NCI-H2107 treated with DMSO at 0.1 percent for 48 hours (cell line): ENCODE measurements around the gene CELSR1.
"Not testable (repeated sequence)": the region's sequence is repeated elsewhere in the genome, so short reads cannot be mapped to it uniquely, and the experiment has no call there.

Source experiments
- DNase-seq: peaks from one replicate; lab custom pipeline; 2025; ENCODE audit not compliant: unreplicated experiment; lab: John Stamatoyannopoulos, UW

The CELSR1 gene

GRCh38 chr22:46513908-46514550 is 23.4 kb downstream of the CELSR1 start:
- no peak for DNase-seq

GRCh38 chr22:46512683-46513082 is 24.7 kb downstream of the CELSR1 start:
- DNase-seq = no peak

- DNase-seq = no peak
Measured at GRCh38 chr22:46512039-46512370, 25.4 kb downstream of the CELSR1 start.

GRCh38 chr22:46511151-46512038 is 26.0 kb downstream of the CELSR1 start:
- DNase-seq = no peak

GRCh38 chr22:46509416-46510089 is 27.9 kb downstream of the CELSR1 start:
- no peak for DNase-seq

- DNase-seq = no peak
Measured at GRCh38 chr22:46508491-46508999, 28.9 kb downstream of the CELSR1 start.

- no peak for DNase-seq
Measured at GRCh38 chr22:46507451-46508425, 29.7 kb downstream of the CELSR1 start.

- DNase-seq = no peak
Measured at GRCh38 chr22:46504584-46504983, 32.8 kb downstream of the CELSR1 start.

GRCh38 chr22:46502440-46503175 is 34.8 kb downstream of the CELSR1 start:
- no peak for DNase-seq

- DNase-seq = no peak
Measured at GRCh38 chr22:46501701-46502100, 35.7 kb downstream of the CELSR1 start.

GRCh38 chr22:46501265-46501664 is 36.2 kb downstream of the CELSR1 start:
- not testable (repeated sequence) for DNase-seq

GRCh38 chr22:46500201-46500600 is 37.2 kb downstream of the CELSR1 start:
- DNase-seq = no peak

- DNase-seq = no peak
Measured at GRCh38 chr22:46499805-46500189, 37.6 kb downstream of the CELSR1 start.

- DNase-seq = no peak
Measured at GRCh38 chr22:46491946-46492345, 45.5 kb downstream of the CELSR1 start.

GRCh38 chr22:46490538-46490937 is 46.9 kb downstream of the CELSR1 start:
- no peak for DNase-seq

GRCh38 chr22:46486996-46487717 is 50.3 kb downstream of the CELSR1 start:
- no peak for DNase-seq

GRCh38 chr22:46484861-46485595 is 52.4 kb downstream of the CELSR1 start:
- DNase-seq = no peak

GRCh38 chr22:46484156-46484860 is 53.1 kb downstream of the CELSR1 start:
- DNase-seq = no peak
